CD14-positive monocyte (primary cell): ENCODE results near the gene LLGL2. TPM values are rescaled to one million over a fixed set of nuclear protein-coding genes. Genes with fewer than 3 reads are reported as not detected.

Experiments
- DNase-seq, 3 donors: peaks; one replicate each; pipeline ENCODE4 v3.0.0-alpha.2; 2011 to 2022
- H2AFZ ChIP-seq: 2 replicates; pipeline ENCODE4 v1.6.0; 2012; ENCODE audit warnings: mild to moderate bottlenecking, low read depth, low read length, inconsistent platforms; ENCODE audit not compliant: insufficient read depth, poor library complexity, severe bottlenecking
- H3K27ac ChIP-seq, 2 donors: 1 replicate in 1 of 2; 2 replicates in 1 of 2; pipeline ENCODE4 v1.5.1; 2012 to 2013; ENCODE audit warnings: low read length in 2 of 2, control low read depth in 1 of 2, inconsistent platforms in 1 of 2, low read depth in 1 of 2, mild to moderate bottlenecking in 1 of 2
- H3K27me3 ChIP-seq, 2 donors: one replicate each; pipeline versions ENCODE4 v1.6.0 to v1.6.1; 2011 to 2013; ENCODE audit warnings: low read length in 2 of 2; ENCODE audit not compliant: control insufficient read depth in 2 of 2, insufficient read depth in 2 of 2
- H3K36me3 ChIP-seq, 2 donors: replicated peaks in 1 of 2; 1 replicate in 1 of 2; 2 replicates in 1 of 2; pipeline versions ENCODE4 v1.5.1 to v1.6.1; 2012 to 2013; ENCODE audit warnings: low read length in 2 of 2, control low read depth in 1 of 2, inconsistent platforms in 1 of 2, mild to moderate bottlenecking in 1 of 2; ENCODE audit not compliant: insufficient read depth in 2 of 2, control insufficient read depth in 1 of 2
- H3K4me1 ChIP-seq, 2 donors: 1 replicate in 1 of 2; 2 replicates in 1 of 2; pipeline versions ENCODE4 v1.5.1 to v1.6.1; 2012 to 2013; ENCODE audit warnings: low read length in 2 of 2, control low read depth in 1 of 2, inconsistent platforms in 1 of 2, mild to moderate bottlenecking in 1 of 2, moderate library complexity in 1 of 2; ENCODE audit not compliant: insufficient read depth in 2 of 2, control insufficient read depth in 1 of 2
- H3K4me2 ChIP-seq: replicated peaks from 2 replicates; pipeline ENCODE3; 2012; ENCODE audit warnings: low read length, moderate library complexity, mild to moderate bottlenecking; ENCODE audit not compliant: poor library complexity, severe bottlenecking; ENCODE audit errors: extremely low read depth
- H3K4me3 ChIP-seq, 3 experiments: fragments of 200-600 bp in 1 of 3; sonication (generic) in 1 of 3; replicated peaks in 1 of 3; 1 replicate in 2 of 3; 2 replicates in 1 of 3; pipeline ENCODE4 v1.5.1; 2011 to 2013; ENCODE audit warnings: low read length in 3 of 3, mild to moderate bottlenecking in 3 of 3, control low read depth in 2 of 3, low read depth in 2 of 3, inconsistent platforms in 1 of 3, moderate library complexity in 1 of 3
- H3K79me2 ChIP-seq: 2 replicates; pipeline ENCODE4 v1.6.0; 2012; ENCODE audit warnings: mild to moderate bottlenecking, control low read depth, inconsistent platforms, low read length, moderate library complexity; ENCODE audit not compliant: insufficient read depth
- H3K9ac ChIP-seq: 2 replicates; pipeline ENCODE4 v1.6.0; 2017; ENCODE audit warnings: low read length, mild to moderate bottlenecking; ENCODE audit not compliant: insufficient read depth, poor library complexity, severe bottlenecking
- H3K9me3 ChIP-seq, 2 donors: replicated peaks in 1 of 2; 1 replicate in 1 of 2; 2 replicates in 1 of 2; pipeline versions ENCODE4 v1.5.1 to v1.6.1; 2012 to 2013; ENCODE audit warnings: low read length in 2 of 2, control low read depth in 1 of 2; ENCODE audit not compliant: control insufficient read depth in 1 of 2, insufficient read depth in 1 of 2
- H4K20me1 ChIP-seq: 2 replicates; pipeline ENCODE4 v1.6.0; 2012; ENCODE audit warnings: mild to moderate bottlenecking, low read length, control low read depth, moderate library complexity; ENCODE audit not compliant: insufficient read depth
- H3K27ac Mint-ChIP-seq, 7 donors: one replicate each; pipeline ENCODE4 v1.8.0; 2020; ENCODE audit warnings: mild to moderate bottlenecking in 7 of 7, mixed read lengths in 7 of 7, moderate library complexity in 6 of 7, inconsistent platforms in 2 of 7
- H3K27me3 Mint-ChIP-seq, 3 donors: one replicate each; pipeline ENCODE4 v1.8.0; 2021 to 2022; ENCODE audit warnings: low read depth in 3 of 3, mild to moderate bottlenecking in 3 of 3, mixed read lengths in 3 of 3, moderate library complexity in 3 of 3, inconsistent platforms in 1 of 3
- H3K36me3 Mint-ChIP-seq, 2 donors: one replicate each; pipeline ENCODE4 v1.8.0; 2020; ENCODE audit warnings: mixed read lengths in 2 of 2, inconsistent platforms in 1 of 2, mild to moderate bottlenecking in 1 of 2
- H3K4me1 Mint-ChIP-seq: one replicate; pipeline ENCODE4 v1.8.0; 2020; ENCODE audit warnings: mild to moderate bottlenecking, mixed read lengths
- H3K4me3 Mint-ChIP-seq, 2 donors: one replicate each; pipeline ENCODE4 v1.8.0; 2020; ENCODE audit warnings: mild to moderate bottlenecking in 2 of 2, mixed read lengths in 2 of 2, moderate library complexity in 1 of 2
- H3K9me3 Mint-ChIP-seq, 7 donors: one replicate each; pipeline ENCODE4 v1.8.0; 2020 to 2022; ENCODE audit warnings: mixed read lengths in 7 of 7, mild to moderate bottlenecking in 6 of 7, moderate library complexity in 6 of 7, inconsistent platforms in 2 of 7
- CTCF ChIP-seq: fragments of 200-600 bp; IDR thresholded peaks from one replicate; pipeline ENCODE4 v1.8.0; 2022; ENCODE audit warnings: antibody characterized with exemption, mild to moderate bottlenecking
- WGBS: methylation state at CpG from one replicate; pipeline ENCODE4 v1.1.5; 2013; ENCODE audit warnings: missing lambda C conversion rate; ENCODE audit not compliant: insufficient coverage; 5-methylcytosine and 5-hydroxymethylcytosine counted together
- intact Hi-C, 2 donors: fragments of 100-400 bp; cut with micrococcal nuclease; formaldehyde crosslinking; loops; one replicate each; pipeline versions ENCODE4 v1.15.0 to v1.15.1; 2023
- polyA plus RNA-seq, 3 donors: library from polyadenylated mRNA; depleted of rRNA in 1 of 3; unstranded in 2 of 3; stranded (reverse) in 1 of 3; fragments of 300-500 nt in 2 of 3; fragments of >200 nt in 1 of 3; fragmentation: Illumina TruSeq in 2 of 3; gene quantifications; 1 replicate in 2 of 3; 2 replicates in 1 of 3; pipeline ENCODE4 v1.2.3, GENCODE V29; 2012 to 2021

LLGL2 gene
- polyA plus RNA-seq, 3 donors = 4.8 to 7.5 (median 5.5) TPM

DNA sequence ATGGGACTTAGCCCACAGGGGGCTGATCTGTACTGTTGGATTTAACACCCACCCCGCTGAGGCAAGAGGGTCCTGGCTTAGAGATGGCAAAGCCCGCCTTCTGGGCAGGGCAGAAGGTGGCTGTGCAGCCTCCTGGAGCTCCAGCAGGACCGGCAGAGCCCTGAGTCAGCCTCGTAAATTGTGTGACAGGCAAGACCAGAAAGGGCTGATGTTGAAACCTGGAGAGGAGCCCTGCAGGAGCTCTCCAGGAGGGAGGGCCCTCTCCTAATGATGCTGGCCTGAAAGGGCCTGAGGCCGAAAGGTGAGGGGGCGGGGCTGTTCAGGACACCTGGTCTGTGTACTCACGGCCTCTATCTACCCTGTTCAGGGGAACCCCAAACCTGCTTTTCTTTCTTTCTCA, 39.6 kb downstream of the LLGL2 start:
- peaks cover 0 to 5% (median 4%) of the 10 kb centered on the region in 3 donors for H3K27me3 Mint-ChIP-seq
- no peak overlapping the region for H3K4me3 Mint-ChIP-seq
- H3K4me3 ChIP-seq = no peak overlapping the region
- H3K9me3 ChIP-seq = no peaks in the 10 kb centered on the region
- H3K4me1 ChIP-seq = peaks cover 3 to 4% of the 10 kb centered on the region in 2 donors
- no peak overlapping the region for H3K27ac ChIP-seq
- H2AFZ ChIP-seq = no peak overlapping the region
- H4K20me1 ChIP-seq = no peaks in the 10 kb centered on the region
- no peaks in the 10 kb centered on the region for H3K36me3 Mint-ChIP-seq
- WGBS = 77% methylated on average over 5 of the region's 7 CpGs
- intact Hi-C loops = no loop called here
- no peak overlapping the region for H3K27ac Mint-ChIP-seq
- DNase-seq = no peak
- no peak for TF ChIP-seq CTCF
- no peaks in the 10 kb centered on the region for H3K9me3 Mint-ChIP-seq
- H3K79me2 ChIP-seq = no peaks in the 10 kb centered on the region
- peaks cover 6% of the 10 kb centered on the region for H3K4me1 Mint-ChIP-seq
- no peaks in the 10 kb centered on the region for H3K27me3 ChIP-seq
- no peak overlapping the region for H3K9ac ChIP-seq
- H3K36me3 ChIP-seq = no peaks in the 10 kb centered on the region
- no peak overlapping the region for H3K4me2 ChIP-seq

DNA sequence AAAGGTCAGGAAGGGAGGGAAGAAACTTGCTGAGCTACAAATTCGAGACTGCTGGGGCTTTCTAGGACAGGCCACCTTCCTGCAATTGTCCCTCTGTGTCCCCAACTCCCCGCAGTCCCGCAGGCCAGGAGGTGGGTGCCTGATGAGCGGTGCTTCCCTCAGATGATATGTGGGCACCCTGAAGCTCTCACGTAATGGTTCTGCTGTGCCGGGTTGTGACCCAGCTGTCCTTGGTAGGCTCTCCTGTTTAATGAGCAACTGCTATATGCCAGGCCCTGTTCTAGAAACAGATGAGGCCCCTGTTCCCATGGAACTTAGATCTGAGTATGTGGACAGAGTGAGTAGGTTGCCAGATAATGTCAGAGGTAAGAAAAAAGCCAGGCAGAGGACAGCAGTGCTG, 40.1 kb downstream of the LLGL2 start:
- Histone ChIP-seq H3K36me3 (no peaks in the 10 kb centered on the region), H3K9ac (no peak overlapping the region), H3K9me3 (no peaks in the 10 kb centered on the region), H3K27ac (no peak overlapping the region), H4K20me1 (no peaks in the 10 kb centered on the region), H3K4me3 (no peak overlapping the region), H3K79me2 (no peaks in the 10 kb centered on the region), H3K4me2 (no peak overlapping the region), H2AFZ (no peak overlapping the region), H3K27me3 (no peaks in the 10 kb centered on the region), H3K4me1 (peaks cover 9 to 10% of the 10 kb centered on the region in 2 donors)
- 98% methylated on average over 6 of the region's 6 CpGs for WGBS
- no peak for TF ChIP-seq CTCF
- no peak for DNase-seq
- Mint-ChIP-seq H3K4me3 (no peak overlapping the region), H3K27me3 (peaks cover 0 to 5% (median 4%) of the 10 kb centered on the region in 3 donors), H3K27ac (no peak overlapping the region), H3K9me3 (no peaks in the 10 kb centered on the region), H3K36me3 (no peaks in the 10 kb centered on the region), H3K4me1 (peaks cover 9% of the 10 kb centered on the region)
- intact Hi-C loops = no loop called here
